ENCODE measurements around the gene RNF224. TPM values are rescaled to one million over a fixed set of nuclear protein-coding genes. Genes with fewer than 3 reads are reported as not detected.

RNF224 gene
- total and polyA plus RNA-seq, 2 of the 13 experiments (the other 11 are each of a cell fraction or from before 2014, with no cell fraction given): 0.09 TPM; not detected in 1

- peak; percentile 87 for TF ChIP-seq CSRNP1 (CRISPR knock-in tag; IDR thresholded peaks at IDR 0.05)
- TF ChIP-seq IRF2 (CRISPR knock-in tag; IDR thresholded peaks at IDR 0.05): peak; percentile 93
- peak; percentile 63; the same call in 1 of the 2 replicates for TF ChIP-seq TFDP1 (CRISPR knock-in tag; IDR thresholded peaks at IDR 0.05; ENCODE audit: borderline replicate concordance)
- peak; percentile 75; the same call in 1 of the 2 replicates for TF ChIP-seq ZNF580 (CRISPR knock-in tag; IDR thresholded peaks at IDR 0.05; ENCODE audit: borderline replicate concordance, low read depth)
- peak; percentile 86 for TF ChIP-seq PHF8 (CRISPR knock-in tag; IDR thresholded peaks at IDR 0.05)
- TF ChIP-seq PAX8 (CRISPR knock-in tag; IDR thresholded peaks at IDR 0.05; ENCODE audit: borderline replicate concordance): peak; percentile 69; the same call in 1 of the 2 replicates
- no peak for TF ChIP-seq ZNF678 (CRISPR knock-in tag; IDR thresholded peaks at IDR 0.05)
- TF ChIP-seq ZNF414 (CRISPR knock-in tag; IDR thresholded peaks at IDR 0.05): peak; percentile 70; the same call in 1 of the 2 replicates
- TF ChIP-seq WIZ (CRISPR knock-in tag; IDR thresholded peaks at IDR 0.05): peak; percentile 89; the same call in 1 of the 2 replicates
- TF ChIP-seq ZBTB7A (CRISPR knock-in tag; IDR thresholded peaks at IDR 0.05): peak; percentile 85; the same call in 1 of the 2 replicates
- TF ChIP-seq TEAD3 (CRISPR knock-in tag; optimal IDR thresholded peaks at IDR 0.05; ENCODE audit: borderline replicate concordance): peak; percentile 43
- TF ChIP-seq ZNF264 (CRISPR knock-in tag; IDR thresholded peaks at IDR 0.05): peak; percentile 87
- peak; percentile 97 for TF ChIP-seq RXRA (CRISPR knock-in tag; IDR thresholded peaks at IDR 0.05)
- peak; percentile 83 for TF ChIP-seq TBX2 (CRISPR knock-in tag; IDR thresholded peaks at IDR 0.05; ENCODE audit: borderline replicate concordance)
- TF ChIP-seq ZNF33B (CRISPR knock-in tag; IDR thresholded peaks at IDR 0.05): peak; percentile 28; the same call in 1 of the 2 replicates
- no peak for TF ChIP-seq JUND (CRISPR knock-in tag; IDR thresholded peaks at IDR 0.05)
- no peak for TF ChIP-seq EEA1 (CRISPR knock-in tag; IDR thresholded peaks at IDR 0.05; ENCODE audit: borderline replicate concordance)
- TF ChIP-seq ZMAT3 (CRISPR knock-in tag; conservative IDR thresholded peaks at IDR 0.05): peak; percentile 95
- TF ChIP-seq HDAC1 (CRISPR knock-in tag; IDR thresholded peaks at IDR 0.05): peak; percentile 98
- TF ChIP-seq NCOR1 (IDR thresholded peaks at IDR 0.05; ENCODE audit: borderline replicate concordance, low read length): peak; percentile 71; the same call in 1 of the 2 replicates
- peak; percentile 72; the same call in 1 of the 2 replicates for TF ChIP-seq ZSCAN9 (CRISPR knock-in tag; IDR thresholded peaks at IDR 0.05; ENCODE audit: borderline replicate concordance)
- TF ChIP-seq SAFB2 (CRISPR knock-in tag; IDR thresholded peaks at IDR 0.05; ENCODE audit: borderline replicate concordance, low read depth): 0 out of 2 replicates have a peak, but pooled peaks have one; percentile 68
- peak; percentile 80; the same call in 1 of the 2 replicates for TF ChIP-seq ZNF430 (CRISPR knock-in tag; IDR thresholded peaks at IDR 0.05)
- TF ChIP-seq REPIN1 (CRISPR knock-in tag; IDR thresholded peaks at IDR 0.05; ENCODE audit: borderline replicate concordance, low read depth): peak; percentile 84; the same call in 1 of the 2 replicates
These were observed 26.7 kb upstream of the RNF224 start, which contains the start of gene TPRN (continued) for GRCh38 chr9:137200311-137201204.
